AG10803 (cell line): ENCODE measurements around the gene SMYD3.
A peak's percentile ranks its signal among the peaks of the same experiment; 100 is the strongest.

Experiments
- DNase-seq: peaks from one replicate; pipeline ENCODE4 v3.0.0; 2010; ENCODE audit warnings: low read depth
- H3K4me3 ChIP-seq: 2 replicates; pipeline ENCODE4 v1.5.1; 2011; ENCODE audit warnings: mild to moderate bottlenecking, low read length, control low read depth
- CTCF ChIP-seq: conservative IDR thresholded peaks from 2 replicates; pipeline ENCODE4 v1.5.1; 2011; ENCODE audit warnings: mild to moderate bottlenecking, low read length, control low read depth, inconsistent platforms

The SMYD3 gene

GRCh38 chr1:246067432-246068216, 439.5 kb downstream of the SMYD3 start:
- TF ChIP-seq CTCF = no peak
- DNase-seq = peak; percentile 46
- peak overlapping the region; percentile 15; the same call in 1 of the 2 replicates for H3K4me3 ChIP-seq

- no peak for DNase-seq
- H3K4me3 ChIP-seq = no peak overlapping the region
- no peak for TF ChIP-seq CTCF
Measured at GRCh38 chr1:246066573-246066972, 440.5 kb downstream of the SMYD3 start.

GRCh38 chr1:246065592-246065991, 441.5 kb downstream of the SMYD3 start:
- no peak for DNase-seq
- H3K4me3 ChIP-seq = no peak overlapping the region
- TF ChIP-seq CTCF = no peak

- H3K4me3 ChIP-seq = no peak overlapping the region
- TF ChIP-seq CTCF = no peak
- no peak for DNase-seq
Measured at GRCh38 chr1:246064891-246065290, 442.2 kb downstream of the SMYD3 start.

- TF ChIP-seq CTCF = no peak
- DNase-seq = no peak
- no peak overlapping the region for H3K4me3 ChIP-seq
Measured at GRCh38 chr1:246063013-246063616, 444.0 kb downstream of the SMYD3 start.

- no peak for TF ChIP-seq CTCF
- no peak for DNase-seq
- no peak overlapping the region for H3K4me3 ChIP-seq
Measured at GRCh38 chr1:246058466-246058865, 448.6 kb downstream of the SMYD3 start.

- no peak for TF ChIP-seq CTCF
- H3K4me3 ChIP-seq = no peak overlapping the region
- DNase-seq = no peak
Measured at GRCh38 chr1:246052603-246053002, 454.5 kb downstream of the SMYD3 start.
